Right atrium auricular region (tissue), 2 donors: ENCODE measurements around the gene MCM3AP. TPM values are rescaled to one million over a fixed set of nuclear protein-coding genes. Genes with fewer than 3 reads are reported as not detected.
"Not testable (repeated sequence)": the region's sequence is repeated elsewhere in the genome, so short reads cannot be mapped to it uniquely, and the experiment has no call there.

Experiments used
- DNase-seq: peaks from one replicate; pipeline ENCODE4 v3.0.0-alpha.2; 2019; ENCODE audit warnings: low spot score
- H3K27ac ChIP-seq, 2 donors: fragments of 200-600 bp; sonication (generic); 1 replicate in 1 of 2; 2 replicates in 1 of 2; pipeline ENCODE4 v1.5.1; 2016 to 2019
- H3K27me3 ChIP-seq, 2 donors: fragments of 200-600 bp; sonication (generic); one replicate each; pipeline versions ENCODE4 v1.5.1 to v1.6.0; 2017 to 2019
- H3K36me3 ChIP-seq: fragments of 200-600 bp; sonication (generic); one replicate; pipeline ENCODE4 v1.5.1; 2016
- H3K4me1 ChIP-seq, 2 donors: fragments of 200-600 bp; sonication (generic); one replicate each; pipeline versions ENCODE4 v1.5.1 to v1.6.0; 2017 to 2019
- H3K4me3 ChIP-seq, 2 donors: fragments of 200-600 bp; sonication (generic); 1 replicate in 1 of 2; 2 replicates in 1 of 2; pipeline ENCODE4 v1.5.1; 2017 to 2019; ENCODE audit warnings: mild to moderate bottlenecking in 1 of 2, moderate library complexity in 1 of 2
- H3K9me3 ChIP-seq, 2 donors: fragments of 200-600 bp; sonication (generic); one replicate each; pipeline ENCODE4 v1.5.1; 2019
- CTCF ChIP-seq, 2 donors: fragments of 200-600 bp; sonication (generic); IDR thresholded peaks; one replicate each; pipeline ENCODE4 v1.5.1; 2019; ENCODE audit warnings: antibody characterized with exemption in 2 of 2
- total RNA-seq, 2 donors: library from RNA; depleted of rRNA; stranded (reverse); fragments of >200 nt; gene quantifications; one replicate each; pipeline ENCODE4 v1.1.0, GENCODE V29; 2016

Gene MCM3AP
- total RNA-seq, 2 donors from 2014 or later = 35.7 to 45.4 TPM

DNA sequence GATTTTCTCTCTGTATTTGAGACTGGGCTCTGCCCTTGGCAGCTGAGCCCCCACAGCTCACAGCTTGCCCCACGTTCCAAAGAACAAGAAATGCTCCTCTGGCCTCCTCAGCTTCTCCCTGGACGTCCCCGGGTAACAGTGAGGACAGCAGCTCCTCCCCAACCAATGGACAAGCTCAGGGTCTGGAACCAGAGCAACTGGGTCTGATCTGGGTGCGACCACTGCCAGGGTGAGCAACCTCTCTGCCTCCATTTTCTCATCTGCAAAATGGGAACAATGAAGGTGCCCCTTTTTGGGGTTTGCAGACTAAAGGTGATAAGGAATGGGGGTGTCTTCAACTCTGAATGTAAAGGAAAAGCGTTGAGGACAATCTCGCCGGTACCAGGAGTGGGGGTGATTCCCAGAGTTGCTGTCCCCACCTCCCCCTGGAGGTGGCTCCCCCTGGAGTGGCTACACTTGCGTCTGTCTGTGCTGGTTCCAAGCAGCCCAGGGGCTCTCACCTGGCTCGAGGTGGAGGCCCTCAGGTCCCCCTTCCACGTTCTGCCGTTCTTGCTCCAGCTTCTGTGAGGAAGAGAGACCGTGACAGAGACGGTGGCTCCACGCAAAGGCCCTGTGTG lies 31.4 kb upstream of the MCM3AP start:
- no peaks in the 10 kb centered on the region for H3K36me3 ChIP-seq
- DNase-seq = no peak
- peaks cover 0 to under 1% of the 10 kb centered on the region in 2 donors for H3K4me1 ChIP-seq
- H3K9me3 ChIP-seq = no peaks in the 10 kb centered on the region
- no peak overlapping the region for H3K4me3 ChIP-seq
- TF ChIP-seq CTCF (IDR thresholded peaks at IDR 0.05) = no peak
- no peaks in the 10 kb centered on the region for H3K27me3 ChIP-seq
- no peak overlapping the region for H3K27ac ChIP-seq

- Histone ChIP-seq H3K27me3 (no peaks in the 10 kb centered on the region), H3K36me3 (no peaks in the 10 kb centered on the region), H3K4me1 (no peaks in the 10 kb centered on the region), H3K27ac (no peak overlapping the region), H3K9me3 (no peaks in the 10 kb centered on the region), H3K4me3 (no peak overlapping the region)
- no peak for TF ChIP-seq CTCF (IDR thresholded peaks at IDR 0.05)
- no peak for DNase-seq
These were observed 29.1 kb upstream of the MCM3AP start for GRCh38 chr21:46314441-46315020.

DNA sequence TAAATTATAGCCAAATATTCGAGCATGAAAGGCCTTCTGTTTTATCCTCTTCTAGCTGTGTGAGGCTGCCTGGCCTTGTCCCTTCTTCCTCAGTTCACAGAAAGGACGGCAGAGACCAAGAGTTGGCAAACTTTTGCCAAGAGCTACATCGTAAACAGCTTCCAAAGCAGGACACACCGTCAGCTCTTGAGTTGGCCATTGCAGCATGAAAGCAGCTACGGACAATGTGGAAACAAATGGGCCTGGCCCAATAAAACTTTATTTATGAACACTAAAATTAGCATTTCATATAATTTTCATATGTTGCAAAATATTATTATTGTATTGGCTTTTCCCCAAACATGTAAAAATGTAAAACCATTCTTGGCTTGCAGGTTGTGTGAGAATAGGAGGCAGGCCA lies 27.5 kb upstream of the MCM3AP start:
- Histone ChIP-seq H3K27ac (no peak overlapping the region), H3K4me3 (no peak overlapping the region), H3K27me3 (no peaks in the 10 kb centered on the region), H3K4me1 (no peaks in the 10 kb centered on the region), H3K36me3 (no peaks in the 10 kb centered on the region), H3K9me3 (no peaks in the 10 kb centered on the region)
- no peak for DNase-seq
- TF ChIP-seq CTCF (IDR thresholded peaks at IDR 0.05) = no peak

GRCh38 chr21:46311568-46311967 lies 26.2 kb upstream of the MCM3AP start:
- TF ChIP-seq CTCF (IDR thresholded peaks at IDR 0.05) = no peak
- no peak for DNase-seq
- no peaks in the 10 kb centered on the region for H3K4me1 ChIP-seq
- H3K36me3 ChIP-seq = no peaks in the 10 kb centered on the region
- H3K27ac ChIP-seq = no peak overlapping the region
- H3K4me3 ChIP-seq = no peak overlapping the region
- H3K27me3 ChIP-seq = no peaks in the 10 kb centered on the region
- no peaks in the 10 kb centered on the region for H3K9me3 ChIP-seq

- not testable (repeated sequence) for H3K27me3 ChIP-seq, H3K27ac ChIP-seq, H3K4me1 ChIP-seq, H3K4me3 ChIP-seq, H3K9me3 ChIP-seq, DNase-seq, H3K36me3 ChIP-seq
These were observed 24.8 kb upstream of the MCM3AP start for GRCh38 chr21:46310260-46310659.

DNA sequence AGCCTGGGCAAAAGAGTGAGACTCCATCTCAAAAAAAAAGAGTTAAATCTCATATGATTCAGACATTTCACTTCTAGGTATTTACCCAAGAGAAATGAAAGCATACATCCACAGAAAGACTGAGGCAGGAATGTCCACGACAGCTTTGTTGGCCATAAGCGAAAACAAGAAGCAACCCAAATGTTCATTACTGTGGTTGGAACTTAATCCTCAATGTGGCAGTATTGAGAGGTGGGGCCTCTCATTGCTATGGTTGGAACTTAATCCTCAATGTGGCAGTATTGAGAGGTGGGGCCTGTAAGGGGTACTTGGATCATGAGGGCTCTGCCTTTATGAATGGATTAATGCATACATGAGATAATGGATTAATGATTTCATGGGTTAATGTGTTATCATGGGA lies 23.0 kb upstream of the MCM3AP start:
- Histone ChIP-seq H3K36me3 (no peaks in the 10 kb centered on the region), H3K9me3 (no peaks in the 10 kb centered on the region), H3K27ac (no peak overlapping the region), H3K4me1 (no peaks in the 10 kb centered on the region), H3K4me3 (no peak overlapping the region), H3K27me3 (no peaks in the 10 kb centered on the region)
- no peak for TF ChIP-seq CTCF (IDR thresholded peaks at IDR 0.05)
- DNase-seq = no peak
